ENCODE measurements around the gene CCNF. TPM values are rescaled to one million over a fixed set of nuclear protein-coding genes. Genes with fewer than 3 reads are reported as not detected.
A peak's percentile ranks its signal among the peaks of the same experiment; 100 is the strongest.

Gene CCNF
- total and polyA plus RNA-seq, 2 of the 8 experiments (the other 6 are each of a cell fraction or from before 2014, with no cell fraction given) = 15.4 to 54.3 TPM

DNA sequence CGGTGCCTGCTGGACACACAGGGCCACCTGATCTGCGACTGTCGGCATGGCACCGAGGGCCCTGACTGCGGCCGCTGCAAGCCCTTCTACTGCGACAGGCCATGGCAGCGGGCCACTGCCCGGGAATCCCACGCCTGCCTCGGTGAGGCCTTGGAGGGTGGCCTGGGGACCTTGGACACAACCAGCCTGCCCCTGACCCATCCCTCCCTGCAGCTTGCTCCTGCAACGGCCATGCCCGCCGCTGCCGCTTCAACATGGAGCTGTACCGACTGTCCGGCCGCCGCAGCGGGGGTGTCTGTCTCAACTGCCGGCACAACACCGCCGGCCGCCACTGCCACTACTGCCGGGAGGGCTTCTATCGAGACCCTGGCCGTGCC is 43.2 kb downstream of the CCNF start:
- Histone ChIP-seq H2BK20ac (ENCODE audit: low read length) (0 out of 2 replicates have a peak overlapping the region, but pooled peaks have one; percentile 3), H2AK5ac (ENCODE audit: low read depth, low read length) (no peak overlapping the region; the same call in 1 of the 2 replicates), H2AFZ (ENCODE audit: low read length) (no peak overlapping the region), H4K20me1 (replicated peaks in 1 of 2; ENCODE audit: control insufficient read depth in 1 of 2, insufficient read depth in 2 of 2, low read length in 2 of 2) (peaks cover 2 to 18% of the 10 kb centered on the region in 2 experiments), H4K5ac (ENCODE audit: insufficient read length, low read depth, low read length) (no peak overlapping the region), H3K4me1 (replicated peaks in 1 of 4; ENCODE audit: control insufficient read depth in 3 of 4, insufficient read depth in 4 of 4, low read length in 3 of 4) (peaks cover 0 to 42% (median 27%) of the 10 kb centered on the region in 4 experiments; a peak in 6 of 7 replicates), H3K14ac (ENCODE audit: insufficient read length) (no peak overlapping the region), H2BK120ac (replicated peaks; ENCODE audit: low read depth, low read length) (no peak overlapping the region), H3K36me3 (ENCODE audit: control insufficient read depth in 2 of 4, insufficient read depth in 4 of 4, low read length in 3 of 4) (no peaks in the 10 kb centered on the region), H2BK5ac (ENCODE audit: low read depth, low read length) (no peak overlapping the region), H4K8ac (ENCODE audit: extremely low read depth, insufficient read depth, low read length) (no peak overlapping the region), H3K4me3 (ENCODE audit: extremely low read depth in 1 of 4, insufficient read depth in 2 of 4, low read depth in 3 of 4, low read length in 4 of 4) (no peak overlapping the region), H3K23me2 (ENCODE audit: low read depth, low read length) (peaks cover 31% of the 10 kb centered on the region; the same call in 1 of the 2 replicates), H3K79me1 (ENCODE audit: low read depth, low read length) (peaks cover 5% of the 10 kb centered on the region; the same call in 1 of the 2 replicates), H2BK12ac (ENCODE audit: low read depth, low read length) (peak overlapping the region; percentile 53; the same call in 1 of the 2 replicates), H3K79me2 (ENCODE audit: control insufficient read depth in 1 of 2, insufficient read depth in 2 of 2, low read length in 2 of 2) (0 out of 4 replicates have a peak, but pooled peaks cover 0 to 2% of the 10 kb centered on the region in 2 experiments), H3K9ac (replicated peaks in 1 of 4; ENCODE audit: extremely low read depth in 1 of 4, low read depth in 3 of 4, low read length in 3 of 4) (no peak overlapping the region), H2BK15ac (ENCODE audit: low read length) (peak overlapping the region; percentile 48; the same call in 1 of the 2 replicates), H3K27me3 (replicated peaks in 1 of 4; ENCODE audit: control insufficient read depth in 3 of 4, extremely low read depth in 1 of 4, insufficient read depth in 3 of 4, low read length in 3 of 4) (peaks cover 24 to 73% (median 58%) of the 10 kb centered on the region in 4 experiments), H4K91ac (replicated peaks; ENCODE audit: insufficient read length, low read length) (no peak overlapping the region), H3K18ac (ENCODE audit: extremely low read depth, low read length) (no peak overlapping the region; the same call in 1 of the 2 replicates), H3K9me3 (ENCODE audit: insufficient read depth in 2 of 2, low read depth in 1 of 2, low read length in 1 of 2) (no peaks in the 10 kb centered on the region), H3K56ac (replicated peaks; ENCODE audit: insufficient read length, low read depth, low read length) (no peak overlapping the region), H3K4me2 (ENCODE audit: insufficient read depth in 1 of 2, low read depth in 2 of 2, low read length in 2 of 2) (peak overlapping the region in 1 of 2 experiments; percentile 75; a peak in 2 of 4 replicates), H3K4ac (replicated peaks; ENCODE audit: insufficient read length, low read depth, low read length) (peak overlapping the region; percentile 69), H3K23ac (ENCODE audit: insufficient read length) (no peak overlapping the region), H3K27ac (ENCODE audit: low read depth, low read length) (no peak overlapping the region)
- TF ChIP-seq, protein P1, sequence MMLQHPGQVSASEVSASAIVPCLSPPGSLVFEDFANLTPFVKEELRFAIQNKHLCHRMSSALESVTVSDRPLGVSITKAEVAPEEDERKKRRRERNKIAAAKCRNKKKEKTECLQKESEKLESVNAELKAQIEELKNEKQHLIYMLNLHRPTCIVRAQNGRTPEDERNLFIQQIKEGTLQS (IDR thresholded peaks at IDR 0.05; ENCODE audit: insufficient read depth, low read depth, low read length) = no peak
- peak in 1 of 2 experiments; percentile 54 for DNase-seq (ENCODE audit: low read depth in 1 of 2, low spot score in 2 of 2)
- FAIRE-seq = no peak
- ChIA-PET CTCF (ENCODE audit: partially characterized antibody) (interaction anchor here (1.0 to 4.0 kb wide), 5 partner anchors 11 to 278 kb away, joined by 3 to 15 read pairs (median 4); partner anchors contain the start of gene TEDC2), POLR2A (ENCODE audit: partially characterized antibody) (interaction anchor here (1.0 to 3.5 kb wide), 5 partner anchors 13 to 317 kb away, joined by 3 to 20 read pairs (median 3); partner anchors contain the start of genes PRSS27, TEDC2 and TRAF7)
- WGBS, 2 experiments (ENCODE audit: extremely low coverage in 1 of 2, insufficient coverage in 1 of 2, insufficient read length in 1 of 2, insufficient replicate concordance in 2 of 2, low coverage in 1 of 2, low lambda C conversion rate in 2 of 2, missing lambda C conversion rate in 1 of 2) = 95% methylated on average over 27 of the region's 27 CpGs; no CpG with 5 or more reads in 1 of the 2 experiments
